Smooth muscle cell (in vitro differentiated cells): ENCODE measurements around the gene ADM2. TPM values are rescaled to one million over a fixed set of nuclear protein-coding genes. Genes with fewer than 3 reads are reported as not detected.

Experiments used
- DNase-seq: peaks from one replicate; lab custom pipeline; 2025; ENCODE audit not compliant: unreplicated experiment; lab: John Stamatoyannopoulos, UW
- H2AFZ ChIP-seq: fragments of 200-600 bp; sonication (generic); 2 replicates; pipeline ENCODE4 v1.6.0; 2016; ENCODE audit warnings: antibody characterized with exemption, low read depth, mild to moderate bottlenecking
- H3F3A ChIP-seq: fragments of 200-600 bp; sonication (generic); 2 replicates; pipeline ENCODE4 v1.6.0; 2017; ENCODE audit warnings: antibody characterized with exemption, low read depth
- H3K27ac ChIP-seq: fragments of 200-600 bp; sonication (generic); 2 replicates; pipeline ENCODE4 v1.5.1; 2016; ENCODE audit warnings: low read depth, mild to moderate bottlenecking
- H3K27me3 ChIP-seq: fragments of 200-600 bp; sonication (generic); 2 replicates; pipeline ENCODE4 v1.6.1; 2016; ENCODE audit warnings: low read depth, mild to moderate bottlenecking
- H3K36me3 ChIP-seq: fragments of 200-600 bp; sonication (generic); 2 replicates; pipeline ENCODE4 v1.5.1; 2016; ENCODE audit warnings: low read depth
- H3K4me1 ChIP-seq: fragments of 200-600 bp; sonication (generic); 2 replicates; pipeline ENCODE4 v1.5.1; 2016; ENCODE audit warnings: low read depth
- H3K4me2 ChIP-seq: fragments of 200-600 bp; sonication (generic); 2 replicates; pipeline ENCODE4 v1.6.0; 2016; ENCODE audit warnings: mild to moderate bottlenecking
- H3K4me3 ChIP-seq: fragments of 200-600 bp; sonication (generic); 2 replicates; pipeline ENCODE4 v1.5.1; 2016; ENCODE audit warnings: mild to moderate bottlenecking
- H3K79me2 ChIP-seq: fragments of 200-600 bp; sonication (generic); 2 replicates; pipeline ENCODE4 v1.6.0; 2016; ENCODE audit warnings: low read depth, mild to moderate bottlenecking
- H3K9ac ChIP-seq: fragments of 200-600 bp; sonication (generic); 2 replicates; pipeline ENCODE4 v1.6.0; 2016; ENCODE audit warnings: low read depth
- H3K9me3 ChIP-seq: fragments of 200-600 bp; sonication (generic); replicated peaks from 2 replicates; pipeline ENCODE4 v1.5.1; 2016; ENCODE audit warnings: low read depth
- H4K20me1 ChIP-seq: fragments of 200-600 bp; sonication (generic); 2 replicates; pipeline ENCODE4 v1.6.0; 2016; ENCODE audit warnings: low read depth
- WGBS: methylation state at CpG from one replicate; pipeline ENCODE4 v1.1.7; 2016; ENCODE audit warnings: low lambda C conversion rate; 5-methylcytosine and 5-hydroxymethylcytosine counted together
- polyA plus RNA-seq: library from polyadenylated mRNA; unstranded; fragments of >200 nt; fragmentation: Nextera tagmentation; extraction: Ambion mirVana; gene quantifications from 2 replicates; pipeline ENCODE4 v1.2.1, GENCODE V29; 2016
- total RNA-seq: library from RNA; depleted of rRNA; stranded (reverse); fragments of >200 nt; gene quantifications from 2 replicates; pipeline ENCODE4 v1.2.3, GENCODE V29; 2014
- TF ChIP-seq, protein P1 (sequence below): fragments of 200-600 bp; sonication (generic); IDR thresholded peaks from 2 replicates; pipeline ENCODE4 v1.5.1; 2017; ENCODE audit warnings: borderline replicate concordance, mild to moderate bottlenecking, antibody characterized with exemption; ENCODE audit not compliant: insufficient read depth, poor library complexity, severe bottlenecking

The ADM2 gene
- total and polyA plus RNA-seq, 2 experiments from 2014 or later, result 4.1 to 15.8 TPM

- Histone ChIP-seq H3F3A (no peaks in the 10 kb centered on the region), H3K9ac (no peak overlapping the region), H2AFZ (no peak overlapping the region), H3K36me3 (no peaks in the 10 kb centered on the region), H3K4me1 (no peaks in the 10 kb centered on the region), H4K20me1 (no peaks in the 10 kb centered on the region), H3K27me3 (no peaks in the 10 kb centered on the region), H3K4me2 (no peak overlapping the region), H3K4me3 (no peak overlapping the region), H3K9me3 (no peaks in the 10 kb centered on the region), H3K79me2 (no peaks in the 10 kb centered on the region), H3K27ac (no peak overlapping the region)
- no peak for DNase-seq
- 33% methylated on average over 13 of the region's 13 CpGs for WGBS
- TF ChIP-seq, protein P1, sequence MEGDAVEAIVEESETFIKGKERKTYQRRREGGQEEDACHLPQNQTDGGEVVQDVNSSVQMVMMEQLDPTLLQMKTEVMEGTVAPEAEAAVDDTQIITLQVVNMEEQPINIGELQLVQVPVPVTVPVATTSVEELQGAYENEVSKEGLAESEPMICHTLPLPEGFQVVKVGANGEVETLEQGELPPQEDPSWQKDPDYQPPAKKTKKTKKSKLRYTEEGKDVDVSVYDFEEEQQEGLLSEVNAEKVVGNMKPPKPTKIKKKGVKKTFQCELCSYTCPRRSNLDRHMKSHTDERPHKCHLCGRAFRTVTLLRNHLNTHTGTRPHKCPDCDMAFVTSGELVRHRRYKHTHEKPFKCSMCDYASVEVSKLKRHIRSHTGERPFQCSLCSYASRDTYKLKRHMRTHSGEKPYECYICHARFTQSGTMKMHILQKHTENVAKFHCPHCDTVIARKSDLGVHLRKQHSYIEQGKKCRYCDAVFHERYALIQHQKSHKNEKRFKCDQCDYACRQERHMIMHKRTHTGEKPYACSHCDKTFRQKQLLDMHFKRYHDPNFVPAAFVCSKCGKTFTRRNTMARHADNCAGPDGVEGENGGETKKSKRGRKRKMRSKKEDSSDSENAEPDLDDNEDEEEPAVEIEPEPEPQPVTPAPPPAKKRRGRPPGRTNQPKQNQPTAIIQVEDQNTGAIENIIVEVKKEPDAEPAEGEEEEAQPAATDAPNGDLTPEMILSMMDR, result peak; percentile 49
These were observed 17.1 kb downstream of the ADM2 start for GRCh38 chr22:50498322-50498890.

- no peaks in the 10 kb centered on the region for H3F3A ChIP-seq
- no peaks in the 10 kb centered on the region for H3K4me1 ChIP-seq
- WGBS, result 92% methylated on average over 12 of the region's 12 CpGs
- H4K20me1 ChIP-seq, result no peaks in the 10 kb centered on the region
- H3K4me3 ChIP-seq, result no peak overlapping the region
- no peak overlapping the region for H3K9ac ChIP-seq
- DNase-seq, result no peak
- H3K4me2 ChIP-seq, result no peak overlapping the region
- no peaks in the 10 kb centered on the region for H3K9me3 ChIP-seq
- H3K79me2 ChIP-seq, result no peaks in the 10 kb centered on the region
- TF ChIP-seq, protein P1, result no peak
- no peaks in the 10 kb centered on the region for H3K36me3 ChIP-seq
- no peak overlapping the region for H2AFZ ChIP-seq
- no peak overlapping the region for H3K27ac ChIP-seq
- no peaks in the 10 kb centered on the region for H3K27me3 ChIP-seq
These were observed 19.1 kb downstream of the ADM2 start for GRCh38 chr22:50500452-50500851.

GRCh38 chr22:50502096-50502495 is 20.8 kb downstream of the ADM2 start:
- H3K79me2 ChIP-seq, result peaks cover 14% of the 10 kb centered on the region
- no peaks in the 10 kb centered on the region for H3K36me3 ChIP-seq
- H3K9ac ChIP-seq, result no peak overlapping the region
- H2AFZ ChIP-seq, result no peak overlapping the region
- DNase-seq, result no peak
- H4K20me1 ChIP-seq, result no peaks in the 10 kb centered on the region
- WGBS, result over 99% methylated on average over 5 of the region's 6 CpGs
- H3K4me3 ChIP-seq, result no peak overlapping the region
- H3K4me1 ChIP-seq, result peaks cover 7% of the 10 kb centered on the region
- no peak overlapping the region for H3K27ac ChIP-seq
- no peaks in the 10 kb centered on the region for H3K27me3 ChIP-seq
- TF ChIP-seq, protein P1, result no peak
- no peaks in the 10 kb centered on the region for H3F3A ChIP-seq
- no peaks in the 10 kb centered on the region for H3K9me3 ChIP-seq
- H3K4me2 ChIP-seq, result no peak overlapping the region
